ENCODE results near the gene SNRNP40. TPM values are rescaled to one million over a fixed set of nuclear protein-coding genes. Genes with fewer than 3 reads are reported as not detected.

SNRNP40 gene
- total and polyA plus RNA-seq, 2 of the 13 experiments (the other 11 are each of a cell fraction or from before 2014, with no cell fraction given), result 51.0 to 147 TPM

GRCh38 chr1:31296486-31297276, at the start of gene SNRNP40, which contains the start of gene ZCCHC17 (continued):
- TF ChIP-seq NONO (IDR thresholded peaks at IDR 0.05) (no peak), NONO (CRISPR knock-in tag; conservative IDR thresholded peaks at IDR 0.05) (peak; percentile 64; the same call in 1 of the 2 replicates), HDAC6 (IDR thresholded peaks at IDR 0.05; ENCODE audit: low read depth, low read length) (no peak), RORA (CRISPR knock-in tag; IDR thresholded peaks at IDR 0.05) (no peak), ARID5B (CRISPR knock-in tag; IDR thresholded peaks at IDR 0.05) (peak; percentile 32; the same call in 1 of the 2 replicates), CREBL2 (CRISPR knock-in tag; IDR thresholded peaks at IDR 0.05; ENCODE audit: borderline replicate concordance) (0 out of 2 replicates have a peak, but pooled peaks have one; percentile 37), ZNF615 (CRISPR knock-in tag; IDR thresholded peaks at IDR 0.05; ENCODE audit: borderline replicate concordance) (no peak), GMEB1 (CRISPR knock-in tag; IDR thresholded peaks at IDR 0.05; ENCODE audit: borderline replicate concordance) (peak; percentile 79; the same call in 1 of the 2 replicates), ZNF773 (CRISPR knock-in tag; IDR thresholded peaks at IDR 0.05; ENCODE audit: borderline replicate concordance) (no peak), MED8 (CRISPR knock-in tag; IDR thresholded peaks at IDR 0.05; ENCODE audit: insufficient replicate concordance) (no peak), FOXK2 (IDR thresholded peaks at IDR 0.05) (no peak), GTF3A (CRISPR knock-in tag; conservative IDR thresholded peaks at IDR 0.05) (no peak), ZKSCAN8 (CRISPR knock-in tag; IDR thresholded peaks at IDR 0.05; ENCODE audit: borderline replicate concordance) (no peak), NFE2L2 (IDR thresholded peaks at IDR 0.05; ENCODE audit: low read length) (no peak), NKX3-1 (CRISPR knock-in tag; IDR thresholded peaks at IDR 0.05) (peak; percentile 51; the same call in 1 of the 2 replicates), HDAC2 (CRISPR knock-in tag; IDR thresholded peaks at IDR 0.05) (no peak), ZBTB4 (CRISPR knock-in tag; IDR thresholded peaks at IDR 0.05; ENCODE audit: borderline replicate concordance) (no peak), ZNF75D (CRISPR knock-in tag; IDR thresholded peaks at IDR 0.05; ENCODE audit: borderline replicate concordance) (no peak), SMAD9 (CRISPR knock-in tag; IDR thresholded peaks at IDR 0.05) (no peak), ASH2L (IDR thresholded peaks at IDR 0.05; ENCODE audit: insufficient read length, low read depth, low read length) (peak; percentile 70), SSRP1 (CRISPR knock-in tag; IDR thresholded peaks at IDR 0.05) (no peak)

Measured in HepG2 (cell line).